Fibroblast of the conjunctiva (primary cell): Measurements from ENCODE around the gene FSCN2.

Experiments used
- DNase-seq: peaks from one replicate; pipeline ENCODE4 v3.0.0-alpha.2; 2010; ENCODE audit warnings: low read depth

The FSCN2 gene

GRCh38 chr17:81513372-81513752, 14.8 kb upstream of the FSCN2 start:
- no peak for DNase-seq

DNA sequence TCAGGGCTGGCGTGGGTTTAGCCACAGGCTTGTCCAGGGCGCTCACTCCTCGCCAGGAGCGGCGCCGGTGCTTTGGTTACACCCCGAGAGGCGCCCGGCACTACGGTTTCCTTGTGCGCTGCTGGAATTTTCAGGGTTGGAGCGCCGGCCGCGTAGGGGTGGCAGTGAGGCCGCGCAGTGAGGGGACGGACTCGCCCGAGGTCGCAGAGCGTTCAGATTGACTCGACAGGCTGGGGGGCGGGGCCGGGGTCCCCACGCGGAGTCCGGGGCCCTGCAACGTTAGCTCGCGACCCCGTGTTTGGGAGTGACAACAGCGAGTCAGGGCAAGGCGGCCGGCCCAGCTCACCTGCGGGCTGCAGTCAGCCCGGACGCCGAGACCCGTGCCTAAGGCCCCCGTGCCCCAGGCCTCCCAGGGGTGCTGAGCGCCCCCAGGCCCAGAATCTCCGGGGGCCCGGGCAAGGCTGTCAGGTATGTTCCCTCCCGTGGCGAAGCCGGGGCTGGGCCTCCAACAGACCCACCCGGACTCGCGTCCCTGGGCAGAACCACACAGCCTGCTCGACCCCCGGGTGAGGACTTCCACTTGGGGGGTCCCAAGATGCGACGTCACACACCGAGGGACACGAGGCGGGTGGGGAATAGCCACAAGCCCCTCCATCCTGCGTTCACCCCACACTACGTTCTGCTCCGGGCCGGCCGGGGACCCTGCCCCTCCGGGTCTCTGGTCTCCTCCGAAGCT, 14.3 kb upstream of the FSCN2 start:
- DNase-seq, result no peak

GRCh38 chr17:81514489-81514738, 13.8 kb upstream of the FSCN2 start:
- DNase-seq, result no peak

DNA sequence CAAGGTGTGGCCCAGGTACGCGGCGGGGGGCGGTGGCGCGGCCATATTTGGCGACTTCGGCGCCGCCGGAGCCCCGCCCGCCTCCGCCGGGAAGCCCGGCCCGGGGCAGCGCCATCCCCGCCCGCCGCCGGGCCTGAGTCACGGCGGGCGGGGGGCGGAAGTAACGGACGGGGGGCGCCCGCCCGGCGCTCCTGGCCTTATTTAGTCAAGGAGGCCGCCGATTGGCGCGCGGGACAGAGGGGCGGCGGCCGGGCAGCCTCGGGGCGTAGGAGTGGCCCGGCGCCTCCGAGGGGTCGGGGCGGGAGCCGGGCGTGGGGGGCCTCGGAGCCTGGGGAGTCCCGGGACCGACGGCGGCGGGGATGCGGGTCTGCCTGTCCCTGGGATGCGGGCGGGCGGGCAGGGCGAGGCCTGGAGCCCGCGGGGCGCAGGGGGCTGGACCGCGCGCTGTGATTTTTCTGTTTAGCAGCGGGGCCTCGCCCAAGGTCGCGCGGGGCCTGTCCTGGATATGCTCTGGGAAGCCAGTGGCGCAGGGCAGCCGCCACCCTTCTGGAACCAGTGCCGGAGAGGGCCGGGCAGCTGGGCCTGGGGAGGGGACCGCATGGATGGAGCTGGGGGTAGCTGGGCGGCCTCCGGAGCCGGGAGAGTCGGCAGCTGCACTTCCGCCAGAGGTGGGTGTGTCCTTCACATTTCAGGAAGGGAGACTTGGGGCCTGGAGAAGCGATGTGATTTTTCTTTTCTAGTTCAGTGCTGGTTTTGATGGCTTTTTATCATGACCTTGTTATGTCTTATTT, 13.2 kb upstream of the FSCN2 start:
- peak; percentile 65 for DNase-seq

DNA sequence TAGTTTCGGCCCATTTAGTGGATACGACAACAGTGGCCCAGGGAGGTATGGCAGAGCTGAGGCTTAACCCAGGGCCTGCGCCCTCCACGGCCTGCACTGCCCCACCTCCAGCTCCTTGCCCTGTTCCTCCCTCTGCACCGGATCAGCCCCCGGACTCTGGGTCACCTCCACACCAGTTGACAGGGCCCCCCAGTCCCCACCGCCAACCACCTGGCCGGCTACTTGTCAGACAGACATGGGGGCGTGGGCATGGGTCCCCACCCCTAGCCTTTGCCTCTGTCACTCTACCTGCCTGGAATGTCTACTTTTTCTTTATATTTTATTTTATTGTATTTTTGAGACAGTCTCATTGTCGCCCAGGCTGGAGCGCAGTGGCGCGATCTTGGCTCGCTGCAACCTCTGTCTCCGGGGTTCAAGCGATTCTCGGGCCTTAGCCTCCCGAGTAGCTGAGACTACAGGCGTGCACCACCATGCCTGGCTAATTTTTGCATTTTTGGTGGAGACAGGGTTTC, 12.6 kb upstream of the FSCN2 start:
- DNase-seq, result no peak

GRCh38 chr17:81516439-81516838, 11.7 kb upstream of the FSCN2 start:
- DNase-seq, result no peak

DNA sequence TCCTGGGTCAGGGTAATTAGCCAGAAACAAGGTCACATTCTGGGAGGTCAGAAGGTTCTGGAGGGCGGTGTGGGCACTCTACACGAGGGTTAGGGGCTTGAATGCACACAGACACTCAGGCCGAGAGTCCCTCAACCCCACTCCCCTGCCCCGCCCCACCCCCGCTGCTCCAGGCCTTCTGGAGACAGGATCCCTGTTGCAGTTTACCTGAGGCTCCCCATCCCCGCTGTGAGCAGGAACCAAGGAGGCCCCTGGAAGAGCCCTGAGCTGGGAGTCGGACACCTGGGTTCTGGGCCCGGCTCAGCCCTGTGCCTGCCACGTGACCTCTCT, 11.2 kb upstream of the FSCN2 start:
- DNase-seq, result no peak

DNA sequence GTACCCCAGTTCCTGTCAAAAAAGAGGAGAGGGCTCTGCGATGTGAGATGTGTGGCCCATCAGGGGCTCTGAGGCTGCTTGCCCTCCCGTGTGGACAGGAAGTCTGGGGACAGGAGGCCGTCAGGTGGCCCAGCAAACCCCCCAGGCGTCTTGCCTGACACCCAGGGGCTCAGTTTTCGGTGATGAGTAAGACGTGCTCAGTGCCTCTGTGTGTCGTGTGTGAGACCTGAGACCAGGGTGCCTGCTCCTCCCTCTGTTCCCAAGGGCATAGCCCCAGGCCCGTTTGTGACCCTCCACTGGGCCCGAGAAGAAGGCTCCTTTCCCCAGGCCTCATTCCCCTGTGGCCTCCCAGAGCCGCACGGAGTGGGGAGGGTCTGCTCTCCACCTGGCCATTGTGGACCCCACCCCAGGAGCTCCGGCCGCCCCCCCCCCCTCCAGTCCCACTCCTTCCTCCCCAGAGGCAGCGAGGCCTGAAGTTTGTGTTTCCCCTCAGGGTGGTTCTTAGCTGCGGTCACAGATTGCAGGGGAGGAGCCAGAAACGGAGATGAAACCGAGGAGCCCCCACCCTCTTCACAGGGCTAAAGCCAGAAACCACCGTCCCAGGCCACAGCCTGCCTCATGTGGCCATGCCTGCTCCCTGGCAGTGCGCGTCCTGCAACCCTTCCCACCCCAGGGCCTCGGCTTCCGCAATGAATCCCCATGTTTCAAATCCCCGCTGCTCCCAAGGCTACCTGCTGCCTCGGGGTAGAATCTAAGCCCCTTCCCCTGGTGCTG, 10.7 kb upstream of the FSCN2 start:
- DNase-seq, result no peak

DNA sequence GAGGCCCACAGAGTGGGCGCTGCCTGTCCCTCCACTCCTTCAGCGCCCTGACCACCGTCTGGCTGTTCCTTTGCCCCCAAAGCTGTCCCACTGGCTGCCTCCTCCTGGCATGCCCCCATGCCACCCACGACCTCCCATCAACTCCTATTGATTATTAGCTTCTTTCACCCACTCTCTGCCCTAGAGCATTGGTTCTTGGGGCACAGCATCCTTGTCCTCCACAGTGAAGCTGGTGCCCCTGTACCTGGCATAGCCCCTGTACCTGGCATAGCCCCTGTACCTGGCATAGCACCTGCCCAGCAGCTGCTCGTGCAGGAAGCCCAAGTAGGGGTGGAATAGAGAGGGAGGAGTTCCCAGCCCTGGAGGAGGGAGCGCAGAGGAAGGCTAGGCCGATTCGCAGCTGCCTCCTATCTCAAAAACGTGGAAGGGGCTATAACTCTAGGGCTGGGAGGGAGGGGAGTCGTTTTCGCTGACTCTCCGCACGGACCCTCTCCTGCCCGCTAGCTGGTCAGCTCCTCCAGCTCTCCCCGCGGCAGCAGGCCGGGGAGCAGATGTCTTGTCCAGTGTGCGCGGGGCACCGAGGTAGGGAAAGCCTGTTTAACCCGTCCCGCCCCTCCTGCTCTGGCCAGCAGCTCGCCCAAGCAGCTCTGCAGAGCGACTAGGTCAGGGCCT, 9.9 kb upstream of the FSCN2 start:
- no peak for DNase-seq

DNA sequence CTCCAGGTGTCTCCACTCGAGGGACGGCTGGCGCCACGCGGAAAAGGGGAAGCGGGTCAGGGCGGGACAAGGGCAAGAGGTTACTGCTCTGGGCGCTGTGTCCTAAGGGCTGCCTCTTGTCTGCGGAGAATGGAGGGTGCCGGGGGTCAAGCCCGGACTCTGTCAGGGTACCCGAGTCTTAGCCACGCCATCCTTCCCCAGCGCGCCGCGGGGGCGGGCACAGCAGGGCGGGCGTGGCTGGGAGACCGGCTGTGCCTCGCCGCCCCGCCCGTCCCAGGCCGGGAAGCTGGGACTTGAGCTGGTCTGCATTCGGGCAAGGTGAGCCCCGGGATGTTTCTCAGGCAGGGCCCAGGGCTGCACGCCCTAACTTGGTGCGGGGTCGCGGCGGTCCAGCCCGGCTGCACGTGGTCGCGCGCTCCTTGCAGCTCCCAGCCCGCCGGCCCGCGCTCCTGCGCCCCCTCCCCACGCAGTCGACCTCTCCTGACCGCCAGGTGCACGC, 9.3 kb upstream of the FSCN2 start:
- DNase-seq, result no peak

- DNase-seq, result no peak
Measured at GRCh38 chr17:81519284-81520020, 8.7 kb upstream of the FSCN2 start.

- DNase-seq, result no peak
Measured at GRCh38 chr17:81520021-81520901, 7.9 kb upstream of the FSCN2 start.

- no peak for DNase-seq
Measured at GRCh38 chr17:81522491-81523401, 5.4 kb upstream of the FSCN2 start.

DNA sequence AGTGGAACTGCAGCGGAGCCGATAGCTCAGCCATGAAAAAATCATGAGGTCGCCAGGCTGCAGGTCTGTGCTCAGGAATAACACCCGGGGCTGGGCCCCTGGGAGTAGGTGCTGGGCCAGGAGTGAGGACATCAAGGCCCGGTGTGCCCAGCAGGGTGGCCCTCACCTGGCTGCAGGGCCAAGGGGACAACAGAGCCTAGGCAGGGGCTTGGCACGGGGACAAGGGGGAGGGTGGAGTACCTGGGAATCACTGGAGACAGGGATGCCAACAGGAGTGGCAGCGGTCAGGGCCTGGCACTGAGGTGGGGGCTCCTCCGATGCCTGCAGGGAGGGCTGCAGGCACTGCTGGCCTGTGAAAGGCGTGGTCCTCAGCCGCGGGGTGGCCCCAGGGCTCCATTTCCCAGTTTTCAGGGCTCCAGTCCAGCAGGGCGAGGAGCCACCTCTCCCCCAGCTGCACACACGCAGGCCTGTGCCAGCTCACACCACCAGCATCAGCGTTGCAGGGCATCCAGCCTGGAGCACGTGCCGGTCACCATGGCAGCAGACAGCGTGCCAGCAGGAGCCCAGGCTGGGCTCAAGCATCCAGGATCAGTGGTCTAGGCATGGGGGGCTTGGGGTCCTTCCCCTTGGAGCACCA, 4.7 kb upstream of the FSCN2 start:
- no peak for DNase-seq

DNA sequence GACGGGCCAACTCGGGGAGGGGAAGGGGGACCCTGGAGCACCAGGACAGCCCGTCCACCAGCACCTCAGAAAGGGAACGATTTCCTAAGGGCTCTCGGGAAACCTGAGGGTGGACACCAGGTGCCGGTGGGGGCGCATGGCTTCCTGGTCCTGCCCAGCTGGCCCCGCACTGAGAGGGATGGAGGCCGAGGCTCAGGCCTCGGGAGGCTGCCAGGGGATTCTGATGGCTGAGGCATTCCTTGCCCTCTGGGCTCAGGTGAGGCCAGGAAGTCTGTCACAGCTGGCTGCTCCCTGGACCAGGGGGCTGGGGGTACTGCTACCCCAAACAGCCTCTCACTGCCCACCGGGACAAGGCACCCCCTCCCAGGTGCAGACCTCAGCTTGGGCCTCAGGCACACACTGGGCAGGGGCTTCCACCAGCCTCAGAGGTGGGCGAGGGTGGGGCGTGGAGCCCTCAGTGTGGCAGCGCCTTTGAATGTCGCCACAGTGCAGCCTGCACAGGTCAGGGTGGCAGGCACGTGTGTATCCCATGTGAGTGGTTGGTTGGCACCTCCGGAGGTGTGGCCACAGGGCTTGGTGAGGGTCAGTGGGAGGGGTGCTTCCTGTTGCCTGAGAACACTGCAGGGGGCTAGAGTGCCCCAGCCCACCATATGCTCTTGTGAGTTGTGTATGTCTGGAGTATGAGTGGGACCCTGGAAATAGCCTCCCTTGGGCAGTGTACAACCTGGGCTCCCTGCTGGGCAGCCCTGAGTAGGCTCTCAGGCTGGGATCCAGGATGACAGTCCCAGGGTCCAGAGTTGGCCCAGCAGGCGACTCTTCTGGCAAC, 3.9 kb upstream of the FSCN2 start:
- no peak for DNase-seq

GRCh38 chr17:81524865-81525159, 3.4 kb upstream of the FSCN2 start:
- no peak for DNase-seq

GRCh38 chr17:81526662-81527571, 1.3 kb upstream of the FSCN2 start:
- no peak for DNase-seq

DNA sequence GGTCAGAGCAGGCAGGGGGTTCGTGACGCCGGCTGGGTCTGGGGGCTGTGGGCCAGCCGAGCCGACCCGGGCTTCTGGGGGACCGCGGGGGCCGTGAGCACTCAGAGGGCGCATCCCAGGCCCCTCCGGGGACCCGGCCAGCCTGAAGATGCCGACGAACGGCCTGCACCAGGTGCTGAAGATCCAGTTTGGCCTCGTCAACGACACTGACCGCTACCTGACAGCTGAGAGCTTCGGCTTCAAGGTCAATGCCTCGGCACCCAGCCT, 140 bp downstream of the FSCN2 start:
- DNase-seq, result no peak
